Measurements from ENCODE around the gene ORM2. TPM values are rescaled to one million over a fixed set of nuclear protein-coding genes. Genes with fewer than 3 reads are reported as not detected.

Gene ORM2
- total and polyA plus RNA-seq, 9 donors: 0.52 to 2.6 (median 0.82) TPM; not detected in 6

DNA sequence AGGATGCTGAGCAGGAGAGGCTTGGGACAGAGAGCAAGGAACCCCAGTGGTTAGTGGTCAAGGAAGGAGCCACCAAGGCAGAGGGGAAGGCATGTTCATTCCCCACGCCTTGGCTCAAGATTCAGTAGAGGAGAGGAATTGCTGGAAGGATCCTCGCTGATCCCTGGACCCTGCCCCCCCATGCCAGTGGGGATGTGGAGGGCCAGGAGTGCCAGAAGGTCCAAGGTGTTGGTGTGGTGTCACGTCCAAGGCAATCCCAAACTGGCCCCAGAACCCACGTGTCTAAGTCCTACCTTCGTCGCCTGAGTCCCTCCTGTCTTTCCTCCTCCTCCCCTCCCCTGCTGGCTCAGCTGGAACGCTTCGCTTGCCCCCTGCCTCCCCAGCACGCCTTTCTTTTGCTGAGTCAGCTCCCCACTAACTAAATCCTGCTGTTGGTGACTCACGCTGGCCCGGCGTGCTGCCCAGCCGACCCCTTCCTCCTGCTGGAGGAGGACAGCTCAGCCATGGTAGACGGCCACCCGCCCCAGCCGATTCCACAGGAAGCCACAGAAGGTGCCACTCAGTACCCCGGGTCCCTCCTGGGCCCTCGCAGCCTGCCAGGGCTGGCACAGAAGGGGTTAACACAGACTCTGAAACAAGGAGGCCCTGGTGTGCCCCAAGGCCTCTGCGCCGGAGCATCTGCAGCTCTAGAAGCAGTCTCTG lies 44.4 kb upstream of the ORM2 start:
- DNase-seq: peak; percentile 87 to 90 (median 89)
- H3K9me3 ChIP-seq: no peaks in the 10 kb centered on the region
- no peak overlapping the region for H3K4me3 ChIP-seq
- H3K27me3 ChIP-seq: no peaks in the 10 kb centered on the region
- 9 to 14% (median 10%) methylated on average over 20 of the region's 20 CpGs for WGBS, 3 donors
- peaks cover 14% of the 10 kb centered on the region for H3K4me1 ChIP-seq (ENCODE audit: insufficient read depth)
- TF ChIP-seq POLR2A (IDR thresholded peaks at IDR 0.05) (no peak), EP300 (IDR thresholded peaks at IDR 0.05) (no peak), CTCF (IDR thresholded peaks at IDR 0.05) (peak in 1 of 3 donors; percentile 26)
- peak overlapping the region; percentile 21 to 41 for H3K27ac ChIP-seq
- H3K36me3 ChIP-seq: no peaks in the 10 kb centered on the region
- intact Hi-C loops (cut with DNase I): loop anchor here in 2 of 4 donors (5.0 kb wide), 4 partner anchors 128 to 203 kb away; partner anchors contain the start of gene COL27A1 (in 1 of the 2)

DNA sequence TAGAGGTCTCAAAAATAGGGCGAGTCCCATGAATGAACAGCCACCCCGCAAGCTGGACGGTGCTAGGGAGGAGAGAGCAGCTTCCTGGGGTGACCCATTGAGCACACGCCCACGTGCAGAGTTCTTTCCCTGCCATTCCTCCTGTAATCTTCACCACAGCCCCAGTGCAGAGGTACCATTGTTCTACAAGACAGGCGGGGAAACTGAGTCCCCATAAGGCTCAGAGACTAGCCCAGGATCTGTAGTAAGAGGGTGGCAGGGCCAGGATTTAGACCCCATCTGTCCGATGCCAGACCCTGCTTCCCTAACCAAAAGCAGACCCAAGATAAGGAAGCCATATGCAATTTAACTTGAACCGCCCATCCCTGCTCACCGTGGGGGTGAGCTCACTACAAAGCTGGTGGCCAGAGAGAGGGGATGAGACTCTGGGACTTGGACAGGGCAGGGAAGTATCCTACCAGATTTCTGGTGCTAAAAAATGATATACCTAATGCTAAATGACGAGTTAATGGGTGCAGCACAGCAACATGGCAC lies 43.5 kb upstream of the ORM2 start:
- no peaks in the 10 kb centered on the region for H3K9me3 ChIP-seq
- peaks cover 11% of the 10 kb centered on the region for H3K4me1 ChIP-seq (ENCODE audit: insufficient read depth)
- no peaks in the 10 kb centered on the region for H3K36me3 ChIP-seq
- DNase-seq: peak; percentile 8 to 25 (median 16)
- H3K27ac ChIP-seq: peak overlapping the region in 1 of 2 donors; percentile 41
- intact Hi-C loops (cut with DNase I): loop anchor here in 2 of 4 donors (5.0 kb wide), 4 partner anchors 129 to 204 kb away; partner anchors contain the start of gene COL27A1 (in 1 of the 2)
- H3K4me3 ChIP-seq: no peak overlapping the region
- no peak for TF ChIP-seq POLR2A (IDR thresholded peaks at IDR 0.05)
- TF ChIP-seq CTCF (IDR thresholded peaks at IDR 0.05): no peak
- no peak for TF ChIP-seq EP300 (IDR thresholded peaks at IDR 0.05)
- no peaks in the 10 kb centered on the region for H3K27me3 ChIP-seq
- 77 to 87% (median 78%) methylated on average over 10 of the region's 10 CpGs for WGBS, 3 donors

DNA sequence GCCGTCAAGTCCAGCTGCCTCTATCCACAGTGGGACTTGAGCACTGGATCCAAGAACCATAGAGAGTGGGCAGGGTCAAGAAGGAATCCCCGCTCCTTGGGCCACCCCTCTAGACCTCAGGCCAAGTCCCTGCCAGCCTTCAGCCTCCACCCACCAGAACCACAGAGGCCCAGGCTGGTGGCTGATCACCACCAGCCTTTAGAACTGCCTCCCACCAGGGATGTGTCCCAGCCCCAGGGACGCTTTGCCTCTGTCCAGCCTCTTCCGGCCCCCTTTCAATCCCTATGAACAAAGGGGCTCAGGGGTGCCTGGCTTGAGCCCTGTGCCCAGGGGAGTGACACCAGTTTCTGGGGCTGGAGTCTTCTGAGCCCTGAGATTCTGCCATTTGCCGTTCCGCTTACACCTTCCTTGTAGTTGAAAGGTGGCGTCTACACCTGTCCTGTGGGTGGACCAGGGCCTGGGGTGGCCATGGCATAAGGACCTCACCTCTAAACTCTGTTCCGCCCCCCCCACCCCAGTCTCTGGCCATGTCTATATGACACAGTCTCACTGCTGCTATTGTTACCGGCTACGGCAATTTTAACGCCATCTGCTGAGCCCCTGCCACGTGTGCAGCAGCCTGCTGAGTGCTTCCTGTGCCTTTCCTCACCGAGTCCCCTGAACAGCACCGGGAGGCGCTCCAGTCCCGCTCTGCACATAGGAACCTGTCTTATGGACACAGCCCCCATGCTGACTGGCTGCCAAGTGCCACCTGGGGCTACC lies 42.5 kb upstream of the ORM2 start:
- WGBS, 3 donors: 90 to 91% (median 91%) methylated on average over 16 of the region's 16 CpGs
- peaks cover 8% of the 10 kb centered on the region for H3K4me1 ChIP-seq (ENCODE audit: insufficient read depth)
- H3K4me3 ChIP-seq: no peak overlapping the region
- H3K9me3 ChIP-seq: no peaks in the 10 kb centered on the region
- intact Hi-C loops (cut with DNase I): loop anchor here in 2 of 4 donors (5.0 kb wide), 4 partner anchors 130 to 205 kb away; partner anchors contain the start of gene COL27A1 (in 1 of the 2)
- H3K27me3 ChIP-seq: no peaks in the 10 kb centered on the region
- H3K27ac ChIP-seq: no peak overlapping the region
- H3K36me3 ChIP-seq: no peaks in the 10 kb centered on the region
- DNase-seq: peak in 4 of 5 donors; percentile 15 to 37 (median 27)
- TF ChIP-seq CTCF (IDR thresholded peaks at IDR 0.05) (no peak), POLR2A (IDR thresholded peaks at IDR 0.05) (no peak), EP300 (IDR thresholded peaks at IDR 0.05) (no peak)

DNA sequence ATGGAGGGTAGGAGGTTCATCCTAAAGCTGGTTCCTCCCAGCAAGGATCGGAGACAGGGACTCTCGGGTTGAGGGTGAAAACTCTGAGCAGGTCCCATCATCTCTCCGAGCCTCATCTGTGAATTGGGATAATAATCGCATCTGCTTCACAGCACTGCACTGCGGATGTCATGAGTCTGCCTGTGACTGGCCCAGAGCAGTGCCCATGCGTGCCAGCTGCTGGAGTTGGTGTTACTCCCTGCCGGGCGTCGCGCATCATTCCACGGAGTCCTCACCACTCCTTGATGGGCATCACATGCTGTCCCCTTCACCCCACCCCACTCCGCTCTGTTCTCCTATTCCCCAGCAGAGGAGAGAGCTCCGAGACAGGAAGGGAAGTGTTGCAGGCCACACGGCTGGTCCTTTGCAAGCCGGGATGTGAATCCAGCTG lies 41.9 kb upstream of the ORM2 start:
- intact Hi-C loops (cut with DNase I): loop anchor here in 3 of 4 donors (1.0 to 5.0 kb wide), 5 partner anchors 130 to 205 kb away; partner anchors contain the start of gene COL27A1 (in 1 of the 3)
- WGBS, 3 donors: 75 to 86% (median 81%) methylated on average over 15 of the region's 15 CpGs
- TF ChIP-seq EP300 (IDR thresholded peaks at IDR 0.05) (no peak), CTCF (IDR thresholded peaks at IDR 0.05) (no peak), POLR2A (IDR thresholded peaks at IDR 0.05) (no peak)

More for the DNA sequence above, 41.9 kb upstream of the ORM2 start:
- H3K36me3 ChIP-seq: no peaks in the 10 kb centered on the region
- H3K4me1 ChIP-seq (ENCODE audit: insufficient read depth): peaks cover 8% of the 10 kb centered on the region
- H3K4me3 ChIP-seq: no peak overlapping the region
- H3K27me3 ChIP-seq: no peaks in the 10 kb centered on the region
- H3K9me3 ChIP-seq: no peaks in the 10 kb centered on the region
- H3K27ac ChIP-seq: no peak overlapping the region
- DNase-seq: peak in 4 of 5 donors; percentile 9 to 34 (median 20)
